SU-DHL-6 (cell line): ENCODE data around the gene L3MBTL1.

ENCODE experiments used
- H2AFZ ChIP-seq: fragments of 200-600 bp; sonication (generic); 2 replicates; pipeline ENCODE4 v1.6.1; 2014; ENCODE audit warnings: low read depth, mild to moderate bottlenecking, moderate library complexity, mixed read lengths, antibody characterized with exemption, low read length; ENCODE audit not compliant: severe bottlenecking
- H3F3A ChIP-seq: fragments of 200-600 bp; shearing (Covaris generic); 2 replicates; pipeline ENCODE4 v1.6.0; 2016; ENCODE audit warnings: antibody characterized with exemption, mild to moderate bottlenecking; ENCODE audit not compliant: insufficient read depth
- H3K27ac ChIP-seq: fragments of 200-600 bp; sonication (generic); 2 replicates; pipeline ENCODE4 v1.5.1; 2016; ENCODE audit warnings: low read depth, mild to moderate bottlenecking, low read length, moderate library complexity, mixed read lengths
- H3K27me3 ChIP-seq: fragments of 200-600 bp; sonication (generic), shearing (Covaris generic); 2 replicates; pipeline ENCODE4 v1.6.0; 2014; ENCODE audit warnings: mild to moderate bottlenecking, low read length
- H3K36me3 ChIP-seq: fragments of 200-600 bp; sonication (generic); 2 replicates; pipeline ENCODE4 v1.6.1; 2014; ENCODE audit warnings: mild to moderate bottlenecking, low read length, mixed read lengths
- H3K4me2 ChIP-seq: fragments of 300-600, 200-600 bp; shearing (Covaris generic), sonication (generic); 2 replicates; pipeline ENCODE4 v1.6.0; 2014; ENCODE audit warnings: low read length, low read depth, mild to moderate bottlenecking; ENCODE audit not compliant: poor library complexity, severe bottlenecking
- H3K4me3 ChIP-seq: fragments of 200-600 bp; sonication (generic); 2 replicates; pipeline ENCODE4 v1.5.1; 2014; ENCODE audit warnings: antibody characterized with exemption, low read length, mild to moderate bottlenecking, mixed read lengths; ENCODE audit not compliant: insufficient read depth, poor library complexity, severe bottlenecking
- H3K79me2 ChIP-seq: fragments of 200-600 bp; sonication (generic); 2 replicates; pipeline ENCODE4 v1.6.1; 2014; ENCODE audit warnings: mild to moderate bottlenecking, low read length, moderate library complexity; ENCODE audit not compliant: insufficient read depth
- H3K9ac ChIP-seq: fragments of 200-600 bp; sonication (generic); 2 replicates; pipeline ENCODE4 v1.7.0; 2014; ENCODE audit warnings: mild to moderate bottlenecking, low read length
- H3K9me2 ChIP-seq: fragments of 200-600 bp; sonication (generic); replicated peaks from 2 replicates; pipeline ENCODE4 v1.6.1; 2014; ENCODE audit warnings: low read length; ENCODE audit not compliant: insufficient read depth
- H3K9me3 ChIP-seq: fragments of 200-600 bp; sonication (generic); 2 replicates; pipeline ENCODE4 v1.6.1; 2014; ENCODE audit warnings: low read length, mixed read lengths; ENCODE audit not compliant: insufficient read depth
- H4K20me1 ChIP-seq: fragments of 200-600 bp; sonication (generic); 2 replicates; pipeline ENCODE4 v1.6.1; 2014; ENCODE audit warnings: low read depth, mild to moderate bottlenecking, antibody characterized with exemption, low read length, moderate library complexity, mixed read lengths
- EZH2phosphoT487 ChIP-seq: fragments of 200-600 bp; sonication (generic), shearing (Covaris generic); conservative IDR thresholded peaks from 2 replicates; pipeline ENCODE4 v1.6.1; 2018; ENCODE audit warnings: mild to moderate bottlenecking, antibody characterized with exemption, low read length, moderate library complexity, mixed read lengths
- TF ChIP-seq, protein P1 (sequence below): fragments of 200-600 bp; sonication (generic); IDR thresholded peaks from one replicate; pipeline ENCODE4 v1.5.1; 2017; ENCODE audit warnings: antibody characterized with exemption, mild to moderate bottlenecking, low read length, moderate library complexity; ENCODE audit not compliant: insufficient read depth, poor library complexity, severe bottlenecking

L3MBTL1 gene

DNA sequence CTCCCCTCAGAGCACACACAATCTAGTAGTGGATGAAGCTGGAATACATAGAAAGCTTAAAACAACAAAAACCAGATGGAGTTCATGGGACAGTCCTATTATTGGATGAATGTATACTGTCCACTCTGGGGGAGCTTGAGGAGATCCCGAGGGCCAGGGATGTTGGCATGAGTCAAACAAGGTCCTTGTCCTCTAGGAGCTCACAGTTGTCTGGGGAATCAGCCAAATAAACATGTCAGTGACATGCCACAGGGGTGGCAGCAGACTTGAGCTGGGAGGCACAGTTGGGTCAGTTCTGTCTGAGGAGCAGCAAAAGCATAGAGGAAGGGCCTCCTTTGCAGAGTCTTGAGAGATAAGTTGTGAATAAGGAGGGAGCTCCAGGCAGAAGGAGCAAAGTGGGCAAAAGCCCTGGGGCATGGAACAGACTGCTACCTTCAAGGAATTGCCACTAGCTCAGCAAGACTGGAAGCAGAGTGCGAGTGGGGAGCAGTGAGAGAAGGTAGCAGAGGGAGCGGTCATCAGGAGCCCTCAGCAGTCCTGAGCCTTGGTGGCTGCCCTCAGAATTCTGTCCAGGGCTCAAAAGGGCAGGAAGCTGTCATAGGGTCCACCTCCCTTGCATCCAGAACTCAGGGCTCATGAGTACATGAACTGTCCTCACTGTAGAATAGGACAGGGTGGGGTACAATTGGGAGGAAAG lies 22.1 kb downstream of the L3MBTL1 start:
- H3K36me3 ChIP-seq: no peaks in the 10 kb centered on the region
- H3F3A ChIP-seq: no peaks in the 10 kb centered on the region
- no peaks in the 10 kb centered on the region for H3K79me2 ChIP-seq
- no peak overlapping the region for H2AFZ ChIP-seq
- no peaks in the 10 kb centered on the region for H3K9me3 ChIP-seq
- no peaks in the 10 kb centered on the region for H4K20me1 ChIP-seq
- H3K4me3 ChIP-seq: no peak overlapping the region
- H3K27me3 ChIP-seq: no peaks in the 10 kb centered on the region
- H3K4me2 ChIP-seq: no peak overlapping the region
- H3K9me2 ChIP-seq: no peaks in the 10 kb centered on the region
- TF ChIP-seq, protein P1, sequence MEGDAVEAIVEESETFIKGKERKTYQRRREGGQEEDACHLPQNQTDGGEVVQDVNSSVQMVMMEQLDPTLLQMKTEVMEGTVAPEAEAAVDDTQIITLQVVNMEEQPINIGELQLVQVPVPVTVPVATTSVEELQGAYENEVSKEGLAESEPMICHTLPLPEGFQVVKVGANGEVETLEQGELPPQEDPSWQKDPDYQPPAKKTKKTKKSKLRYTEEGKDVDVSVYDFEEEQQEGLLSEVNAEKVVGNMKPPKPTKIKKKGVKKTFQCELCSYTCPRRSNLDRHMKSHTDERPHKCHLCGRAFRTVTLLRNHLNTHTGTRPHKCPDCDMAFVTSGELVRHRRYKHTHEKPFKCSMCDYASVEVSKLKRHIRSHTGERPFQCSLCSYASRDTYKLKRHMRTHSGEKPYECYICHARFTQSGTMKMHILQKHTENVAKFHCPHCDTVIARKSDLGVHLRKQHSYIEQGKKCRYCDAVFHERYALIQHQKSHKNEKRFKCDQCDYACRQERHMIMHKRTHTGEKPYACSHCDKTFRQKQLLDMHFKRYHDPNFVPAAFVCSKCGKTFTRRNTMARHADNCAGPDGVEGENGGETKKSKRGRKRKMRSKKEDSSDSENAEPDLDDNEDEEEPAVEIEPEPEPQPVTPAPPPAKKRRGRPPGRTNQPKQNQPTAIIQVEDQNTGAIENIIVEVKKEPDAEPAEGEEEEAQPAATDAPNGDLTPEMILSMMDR: no peak
- no peak for TF ChIP-seq EZH2phosphoT487
- no peak overlapping the region for H3K27ac ChIP-seq
- no peak overlapping the region for H3K9ac ChIP-seq

DNA sequence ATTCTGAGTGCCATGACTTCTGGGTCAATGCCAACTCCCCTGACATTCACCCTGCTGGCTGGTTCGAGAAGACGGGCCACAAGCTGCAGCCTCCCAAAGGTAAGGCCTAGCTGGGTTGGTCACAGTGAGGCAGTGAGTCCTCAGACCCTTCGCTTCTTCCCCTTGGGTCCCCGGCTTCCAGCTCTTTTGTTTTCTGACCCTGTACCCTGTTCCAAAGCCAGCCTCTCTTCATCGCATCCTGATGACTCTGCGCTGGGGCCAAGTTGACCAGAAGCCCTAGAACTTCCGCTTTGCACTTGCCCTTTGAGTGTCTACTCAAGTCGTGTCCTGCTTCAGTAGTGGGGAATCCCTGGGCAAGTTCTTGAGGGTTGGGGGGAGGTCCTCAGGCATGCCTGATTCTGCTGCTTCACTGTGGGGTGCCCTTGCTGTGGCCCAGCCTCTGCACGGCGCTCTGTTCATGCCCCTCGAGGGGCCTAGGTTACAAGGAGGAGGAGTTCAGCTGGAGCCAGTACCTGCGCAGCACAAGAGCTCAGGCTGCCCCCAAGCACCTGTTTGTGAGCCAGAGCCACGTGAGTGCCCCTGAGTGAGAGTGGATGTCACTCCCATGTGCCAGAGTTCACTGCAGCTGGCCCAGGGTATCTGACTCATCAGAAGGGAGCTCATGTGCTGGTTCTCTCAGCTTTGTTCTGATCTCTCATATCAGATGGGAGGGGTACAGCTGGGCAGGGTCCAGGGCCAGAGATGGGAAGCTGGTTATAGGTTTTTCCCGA lies 23.0 kb downstream of the L3MBTL1 start:
- no peak overlapping the region for H3K9ac ChIP-seq
- H3K79me2 ChIP-seq: no peaks in the 10 kb centered on the region
- no peak overlapping the region for H3K27ac ChIP-seq
- H3F3A ChIP-seq: no peaks in the 10 kb centered on the region
- no peaks in the 10 kb centered on the region for H4K20me1 ChIP-seq
- H3K4me3 ChIP-seq: no peak overlapping the region
- no peaks in the 10 kb centered on the region for H3K9me3 ChIP-seq
- no peak overlapping the region for H3K4me2 ChIP-seq
- H3K36me3 ChIP-seq: no peaks in the 10 kb centered on the region
- no peaks in the 10 kb centered on the region for H3K9me2 ChIP-seq
- H3K27me3 ChIP-seq: no peaks in the 10 kb centered on the region
- no peak for TF ChIP-seq EZH2phosphoT487
- TF ChIP-seq, protein P1: no peak
- no peak overlapping the region for H2AFZ ChIP-seq

DNA sequence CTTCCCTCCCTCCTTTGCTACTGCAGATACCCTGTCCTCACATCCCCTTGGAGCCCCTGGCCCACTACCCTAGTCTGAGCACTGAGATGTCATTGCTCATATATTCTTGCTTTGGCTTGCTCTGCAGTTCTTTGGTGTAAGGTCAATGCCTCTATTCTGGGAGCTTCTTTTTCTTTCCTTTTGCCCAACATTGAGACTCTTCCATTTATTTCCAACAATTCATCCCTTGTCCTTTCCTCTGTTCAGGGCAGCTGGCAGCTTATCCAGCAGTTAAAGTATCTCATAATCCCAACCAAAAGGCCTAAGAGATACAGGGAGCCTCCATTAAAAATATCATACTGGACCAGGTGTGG lies 23.6 kb downstream of the L3MBTL1 start:
- no peak overlapping the region for H3K9ac ChIP-seq
- H3K79me2 ChIP-seq: no peaks in the 10 kb centered on the region
- no peak overlapping the region for H3K4me3 ChIP-seq
- H3K36me3 ChIP-seq: no peaks in the 10 kb centered on the region
- no peaks in the 10 kb centered on the region for H3K27me3 ChIP-seq
- H4K20me1 ChIP-seq: no peaks in the 10 kb centered on the region
- no peak overlapping the region for H2AFZ ChIP-seq
- H3K27ac ChIP-seq: no peak overlapping the region
- H3K4me2 ChIP-seq: no peak overlapping the region
- H3F3A ChIP-seq: no peaks in the 10 kb centered on the region
- H3K9me2 ChIP-seq: no peaks in the 10 kb centered on the region
- no peak for TF ChIP-seq EZH2phosphoT487
- TF ChIP-seq, protein P1: no peak
- H3K9me3 ChIP-seq: no peaks in the 10 kb centered on the region
